ENCODE data around the gene FRAS1. TPM values are rescaled to one million over a fixed set of nuclear protein-coding genes. Genes with fewer than 3 reads are reported as not detected.

Gene FRAS1
- total and polyA plus RNA-seq, 2 of the 8 experiments (the other 6 are each of a cell fraction or from before 2014, with no cell fraction given): 38.5 to 109 TPM

GRCh38 chr4:78360466-78360865, 303.3 kb downstream of the FRAS1 start:
- Histone ChIP-seq H3K4ac (replicated peaks; ENCODE audit: insufficient read length, low read depth, low read length) (no peak overlapping the region), H2BK20ac (ENCODE audit: low read length) (no peak overlapping the region), H3K23ac (ENCODE audit: insufficient read length) (no peak overlapping the region), H3K14ac (ENCODE audit: insufficient read length) (no peak overlapping the region), H4K91ac (replicated peaks; ENCODE audit: insufficient read length, low read length) (no peak overlapping the region), H4K5ac (ENCODE audit: insufficient read length, low read depth, low read length) (no peak overlapping the region), H3K36me3 (ENCODE audit: control insufficient read depth in 2 of 4, insufficient read depth in 4 of 4, low read length in 3 of 4) (peaks cover 2 to 20% (median 10%) of the 10 kb centered on the region in 4 experiments; a peak in 6 of 8 replicates), H2BK12ac (ENCODE audit: low read depth, low read length) (no peak overlapping the region), H3K9ac (replicated peaks in 1 of 4; ENCODE audit: extremely low read depth in 1 of 4, low read depth in 3 of 4, low read length in 3 of 4) (no peak overlapping the region), H4K8ac (ENCODE audit: extremely low read depth, insufficient read depth, low read length) (no peak overlapping the region), H2AFZ (ENCODE audit: low read length) (no peak overlapping the region), H3K79me1 (ENCODE audit: low read depth, low read length) (no peaks in the 10 kb centered on the region), H3K18ac (ENCODE audit: extremely low read depth, low read length) (no peak overlapping the region), H3K9me3 (ENCODE audit: insufficient read depth in 2 of 2, low read depth in 1 of 2, low read length in 1 of 2) (no peaks in the 10 kb centered on the region), H3K79me2 (ENCODE audit: control insufficient read depth in 1 of 2, insufficient read depth in 2 of 2, low read length in 2 of 2) (no peaks in the 10 kb centered on the region), H3K4me3 (ENCODE audit: extremely low read depth in 1 of 4, insufficient read depth in 2 of 4, low read depth in 3 of 4, low read length in 4 of 4) (peak overlapping the region in 1 of 4 experiments; percentile 23; a peak in 1 of 8 replicates), H2AK5ac (ENCODE audit: low read depth, low read length) (no peak overlapping the region), H3K27me3 (replicated peaks in 1 of 4; ENCODE audit: control insufficient read depth in 3 of 4, extremely low read depth in 1 of 4, insufficient read depth in 3 of 4, low read length in 3 of 4) (no peaks in the 10 kb centered on the region), H4K20me1 (replicated peaks in 1 of 2; ENCODE audit: control insufficient read depth in 1 of 2, insufficient read depth in 2 of 2, low read length in 2 of 2) (no peaks in the 10 kb centered on the region), H2BK120ac (replicated peaks; ENCODE audit: low read depth, low read length) (no peak overlapping the region), H3K27ac (ENCODE audit: low read depth, low read length) (no peak overlapping the region), H3K4me1 (replicated peaks in 1 of 4; ENCODE audit: control insufficient read depth in 3 of 4, insufficient read depth in 4 of 4, low read length in 3 of 4) (peaks cover 5 to 31% (median 18%) of the 10 kb centered on the region in 4 experiments), H3K4me2 (ENCODE audit: insufficient read depth in 1 of 2, low read depth in 2 of 2, low read length in 2 of 2) (peak overlapping the region; percentile 13 to 15; a peak in 3 of 4 replicates), H2BK15ac (ENCODE audit: low read length) (no peak overlapping the region), H2BK5ac (ENCODE audit: low read depth, low read length) (peak overlapping the region; percentile 27; the same call in 1 of the 2 replicates), H3K23me2 (ENCODE audit: low read depth, low read length) (no peaks in the 10 kb centered on the region; the same call in 1 of the 2 replicates), H3K56ac (replicated peaks; ENCODE audit: insufficient read length, low read depth, low read length) (no peak overlapping the region)
- peak; percentile 69 for FAIRE-seq
- ChIA-PET POLR2A (ENCODE audit: partially characterized antibody) (interaction anchor here (1.2 kb wide), 1 partner anchor 21 kb away, joined by 3 read pairs; no protein-coding TSS in a partner anchor), CTCF (ENCODE audit: partially characterized antibody) (interaction anchor here (3.9 kb wide), 1 partner anchor 15 kb away, joined by 18 read pairs; no protein-coding TSS in a partner anchor)
- TF ChIP-seq GABPA (IDR thresholded peaks at IDR 0.05; ENCODE audit: borderline replicate concordance, insufficient read depth, low read length) (no peak), MAX (IDR thresholded peaks at IDR 0.05) (0 out of 2 replicates have a peak, but pooled peaks have one; percentile 22)
- DNase-seq (ENCODE audit: low read depth in 1 of 2, low spot score in 2 of 2): no peak
- 35% methylated on average over 3 of the region's 3 CpGs; no CpG with 5 or more reads in 1 of the 2 experiments for WGBS, 2 experiments (ENCODE audit: extremely low coverage in 1 of 2, insufficient coverage in 1 of 2, insufficient read length in 1 of 2, insufficient replicate concordance in 2 of 2, low coverage in 1 of 2, low lambda C conversion rate in 2 of 2, missing lambda C conversion rate in 1 of 2)

Measured in H1 (cell line).